Testis (tissue), 2 donors: Measurements from ENCODE around the gene ALDOC.

Source experiments
- POLR2A ChIP-seq: fragments of 450-650 bp; IDR thresholded peaks from one replicate; pipeline ENCODE4 v1.6.1; 2017; ENCODE audit warnings: antibody characterized with exemption, mild to moderate bottlenecking, moderate library complexity
- TF ChIP-seq, protein P1 (sequence below), 3 experiments: fragments of 450-650 bp in 2 of 3; fragments of 200-600 bp in 1 of 3; sonication (generic) in 1 of 3; IDR thresholded peaks; one replicate each; pipeline ENCODE4 v1.5.1; 2016 to 2019; ENCODE audit warnings: antibody characterized with exemption in 3 of 3, mild to moderate bottlenecking in 2 of 3, moderate library complexity in 1 of 3

- TF ChIP-seq, protein P1, sequence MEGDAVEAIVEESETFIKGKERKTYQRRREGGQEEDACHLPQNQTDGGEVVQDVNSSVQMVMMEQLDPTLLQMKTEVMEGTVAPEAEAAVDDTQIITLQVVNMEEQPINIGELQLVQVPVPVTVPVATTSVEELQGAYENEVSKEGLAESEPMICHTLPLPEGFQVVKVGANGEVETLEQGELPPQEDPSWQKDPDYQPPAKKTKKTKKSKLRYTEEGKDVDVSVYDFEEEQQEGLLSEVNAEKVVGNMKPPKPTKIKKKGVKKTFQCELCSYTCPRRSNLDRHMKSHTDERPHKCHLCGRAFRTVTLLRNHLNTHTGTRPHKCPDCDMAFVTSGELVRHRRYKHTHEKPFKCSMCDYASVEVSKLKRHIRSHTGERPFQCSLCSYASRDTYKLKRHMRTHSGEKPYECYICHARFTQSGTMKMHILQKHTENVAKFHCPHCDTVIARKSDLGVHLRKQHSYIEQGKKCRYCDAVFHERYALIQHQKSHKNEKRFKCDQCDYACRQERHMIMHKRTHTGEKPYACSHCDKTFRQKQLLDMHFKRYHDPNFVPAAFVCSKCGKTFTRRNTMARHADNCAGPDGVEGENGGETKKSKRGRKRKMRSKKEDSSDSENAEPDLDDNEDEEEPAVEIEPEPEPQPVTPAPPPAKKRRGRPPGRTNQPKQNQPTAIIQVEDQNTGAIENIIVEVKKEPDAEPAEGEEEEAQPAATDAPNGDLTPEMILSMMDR (IDR thresholded peaks at IDR 0.05): no peak
- TF ChIP-seq POLR2A: no peak
Measured at GRCh38 chr17:28545141-28545503, 31.6 kb downstream of the ALDOC start.
